Activated CD8-positive, alpha-beta T cell treated with anti-CD3 and anti-CD28 coated beads, Interleukin-2, amount 10 ng/mL, durations not matched to agents 7 days and 5 days (primary cell): ENCODE measurements around the gene NKAIN2. TPM values are rescaled to one million over a fixed set of nuclear protein-coding genes. Genes with fewer than 3 reads are reported as not detected.
"Not testable (repeated sequence)": the region's sequence is repeated elsewhere in the genome, so short reads cannot be mapped to it uniquely, and the experiment has no call there.

Experiments used
- ATAC-seq: fragments of 150-1000 bp; cut with Tn5 transposase; one replicate; pipeline ENCODE4 v1.10.0; 2021; ENCODE audit warnings: moderate library complexity
- CTCF ChIA-PET: fragments of 350-600 bp; sonication (Branson Sonifier 250); formaldehyde crosslinking; loops from one replicate; lab custom pipeline; 2021; ENCODE audit warnings: antibody characterized with exemption; lab: Charles Lee
- POLR2A ChIA-PET: fragments of 350-600 bp; sonication (Branson Sonifier 250); formaldehyde crosslinking; loops from one replicate; lab custom pipeline; 2021; ENCODE audit warnings: antibody characterized with exemption; lab: Charles Lee
- DNase-seq: peaks from one replicate; pipeline ENCODE4 v3.0.0-alpha.2; 2020
- H3K27ac Mint-ChIP-seq: one replicate; pipeline ENCODE4 v1.8.0; 2021; ENCODE audit warnings: mild to moderate bottlenecking, mixed read lengths
- H3K27me3 Mint-ChIP-seq: one replicate; pipeline ENCODE4 v1.8.0; 2021; ENCODE audit warnings: low read depth, mixed read lengths
- H3K36me3 Mint-ChIP-seq: one replicate; pipeline ENCODE4 v1.8.0; 2021; ENCODE audit warnings: low read depth, mixed read lengths
- H3K4me1 Mint-ChIP-seq: one replicate; pipeline ENCODE4 v1.8.0; 2021; ENCODE audit warnings: low read depth, mixed read lengths
- H3K4me3 Mint-ChIP-seq: one replicate; pipeline ENCODE4 v1.8.0; 2021; ENCODE audit warnings: mild to moderate bottlenecking, mixed read lengths
- H3K9me3 Mint-ChIP-seq: one replicate; pipeline ENCODE4 v1.8.0; 2022; ENCODE audit warnings: mixed read lengths; ENCODE audit not compliant: insufficient read depth
- total RNA-seq, 2 experiments: library from RNA; stranded (reverse); gene quantifications; one replicate each; pipeline ENCODE4 v1.2.3, GENCODE V29; 2021

Gene NKAIN2
- total RNA-seq, 2 experiments from 2014 or later: not detected

DNA sequence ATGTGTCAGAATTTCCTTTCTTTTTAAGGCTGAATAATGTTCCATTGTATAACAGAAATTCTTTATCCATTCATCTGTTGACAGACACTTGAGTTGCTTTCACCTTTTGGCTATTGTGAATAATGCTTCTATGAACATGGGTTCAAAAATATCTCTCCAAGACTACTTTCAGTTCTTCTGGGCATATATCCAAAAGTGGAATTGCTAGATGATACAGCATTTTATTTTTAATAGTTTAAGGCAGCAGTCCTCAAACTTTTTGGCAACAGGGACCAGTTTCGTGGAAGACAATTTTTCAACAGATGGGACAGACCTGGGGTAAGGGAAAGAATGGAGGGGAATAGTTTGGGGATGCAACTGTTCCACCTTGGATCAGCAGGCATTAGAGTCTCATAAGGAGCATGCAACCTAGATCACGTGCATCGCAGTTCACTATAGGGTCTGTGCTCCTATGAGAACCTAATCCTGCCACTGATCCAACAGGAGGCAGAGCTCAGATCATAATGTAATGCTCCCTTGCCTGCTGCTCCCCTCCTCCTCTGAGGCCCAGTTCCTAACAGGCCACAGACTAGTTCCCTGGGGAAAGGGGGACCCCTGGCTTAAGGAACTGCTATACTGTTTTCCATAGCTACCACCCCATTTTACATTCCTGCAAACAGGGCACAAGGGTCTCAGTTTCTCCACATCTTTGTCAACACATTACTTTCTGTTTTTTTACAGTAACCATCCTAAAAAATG, 918.6 kb downstream of the NKAIN2 start:
- H3K9me3 Mint-ChIP-seq: peaks cover 4% of the 10 kb centered on the region

DNA sequence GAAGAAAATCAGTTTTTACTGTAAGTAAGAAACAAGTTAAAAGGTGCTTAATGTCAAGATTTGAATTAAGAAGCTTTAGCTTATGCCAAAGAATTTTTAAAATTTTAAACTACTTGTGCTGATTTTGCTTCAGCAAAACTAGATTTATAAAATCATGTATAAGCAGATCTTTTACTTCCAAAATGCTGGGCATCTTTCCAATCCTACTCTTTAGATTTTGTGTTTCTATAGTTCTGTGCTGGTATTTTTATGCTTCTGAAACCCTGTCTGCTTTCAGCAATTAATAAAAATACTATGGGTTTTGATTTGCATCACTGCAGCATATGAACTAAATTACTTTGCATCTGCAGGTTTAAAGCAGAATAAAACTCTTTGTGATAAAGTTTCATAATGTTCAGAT, 920.0 kb downstream of the NKAIN2 start:
- Mint-ChIP-seq H3K9me3 (peaks cover 4% of the 10 kb centered on the region), H3K27ac (no peak overlapping the region), H3K36me3 (no peaks in the 10 kb centered on the region), H3K27me3 (no peaks in the 10 kb centered on the region), H3K4me3 (no peak overlapping the region), H3K4me1 (no peaks in the 10 kb centered on the region)
- ATAC-seq: no peak
- POLR2A ChIA-PET: no interaction called here
- DNase-seq: no peak
- CTCF ChIA-PET: no interaction called here

More for the DNA sequence above, 918.6 kb downstream of the NKAIN2 start:
- Mint-ChIP-seq H3K27ac (no peak overlapping the region), H3K27me3 (no peaks in the 10 kb centered on the region), H3K4me3 (no peak overlapping the region), H3K4me1 (no peaks in the 10 kb centered on the region), H3K36me3 (no peaks in the 10 kb centered on the region)
- DNase-seq: no peak
- ChIA-PET POLR2A (no interaction called here), CTCF (no interaction called here)
- no peak for ATAC-seq

DNA sequence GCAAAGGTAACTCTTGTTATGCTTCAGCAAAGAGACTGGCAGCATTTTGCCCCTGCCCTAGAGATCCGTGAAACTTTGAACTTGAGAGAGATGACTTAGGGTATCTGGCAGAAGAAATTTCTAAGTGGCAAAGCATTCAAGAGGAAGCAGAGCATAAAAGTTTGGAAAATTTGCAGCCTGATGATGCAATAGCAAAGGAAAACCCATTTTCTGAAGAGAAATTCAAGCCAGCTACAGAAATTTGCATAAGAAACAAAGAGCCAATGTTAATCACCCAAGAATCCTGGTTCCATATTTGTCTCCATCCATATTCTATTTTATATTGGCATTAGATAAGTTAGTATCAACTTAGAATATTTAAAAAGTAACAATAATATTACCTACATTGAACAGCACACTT, 934.1 kb downstream of the NKAIN2 start:
- H3K27ac Mint-ChIP-seq, H3K4me3 Mint-ChIP-seq, DNase-seq, POLR2A ChIA-PET, H3K27me3 Mint-ChIP-seq, H3K4me1 Mint-ChIP-seq, H3K36me3 Mint-ChIP-seq, CTCF ChIA-PET, H3K9me3 Mint-ChIP-seq, ATAC-seq: not testable (repeated sequence)

DNA sequence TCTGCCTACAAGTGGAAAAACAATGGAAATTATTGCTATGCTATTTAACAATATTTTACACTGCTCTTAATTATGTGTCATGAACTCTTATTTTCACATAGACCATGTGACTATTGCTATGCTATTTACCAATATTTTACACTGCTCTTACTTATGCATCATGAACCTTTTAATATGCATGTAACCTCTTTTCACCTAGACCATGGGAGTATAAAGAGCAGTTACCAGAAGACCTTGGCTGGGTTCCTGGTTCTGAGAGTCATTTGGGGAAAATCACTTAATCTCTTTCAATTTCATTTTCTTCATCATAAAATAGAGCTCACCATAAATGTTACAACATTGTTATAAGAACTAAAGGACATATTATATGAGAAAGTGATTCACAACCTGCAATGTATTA, 934.8 kb downstream of the NKAIN2 start:
- Mint-ChIP-seq H3K4me3 (no peak overlapping the region), H3K9me3 (no peaks in the 10 kb centered on the region), H3K36me3 (no peaks in the 10 kb centered on the region), H3K27me3 (no peaks in the 10 kb centered on the region), H3K27ac (no peak overlapping the region), H3K4me1 (no peaks in the 10 kb centered on the region)
- DNase-seq (no peak), ATAC-seq (no peak)
- CTCF ChIA-PET: no interaction called here
- POLR2A ChIA-PET: no interaction called here

DNA sequence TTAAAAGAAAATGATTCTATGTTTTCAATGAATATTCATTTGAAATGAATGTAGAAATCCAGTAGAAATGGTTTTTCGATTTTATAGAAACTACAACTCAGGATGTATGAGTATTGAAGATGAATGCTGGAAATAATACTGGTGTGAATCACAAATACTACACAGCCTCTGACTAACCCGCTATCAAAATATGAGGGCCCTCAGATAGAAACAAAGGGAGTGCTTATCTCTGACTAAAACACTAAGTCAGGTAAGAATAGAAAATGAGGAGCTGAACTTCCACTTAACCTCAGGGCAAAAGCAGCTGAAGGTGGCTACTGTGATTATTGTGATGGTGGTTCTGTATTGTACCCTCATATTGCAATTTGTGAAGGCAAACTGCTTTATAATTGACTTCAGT, 937.7 kb downstream of the NKAIN2 start:
- ATAC-seq: no peak
- no peak for DNase-seq
- no peaks in the 10 kb centered on the region for H3K27me3 Mint-ChIP-seq
- no peaks in the 10 kb centered on the region for H3K4me1 Mint-ChIP-seq
- H3K36me3 Mint-ChIP-seq: no peaks in the 10 kb centered on the region
- ChIA-PET CTCF (no interaction called here), POLR2A (no interaction called here)
- H3K27ac Mint-ChIP-seq: no peak overlapping the region
- H3K9me3 Mint-ChIP-seq: no peaks in the 10 kb centered on the region
- no peak overlapping the region for H3K4me3 Mint-ChIP-seq

DNA sequence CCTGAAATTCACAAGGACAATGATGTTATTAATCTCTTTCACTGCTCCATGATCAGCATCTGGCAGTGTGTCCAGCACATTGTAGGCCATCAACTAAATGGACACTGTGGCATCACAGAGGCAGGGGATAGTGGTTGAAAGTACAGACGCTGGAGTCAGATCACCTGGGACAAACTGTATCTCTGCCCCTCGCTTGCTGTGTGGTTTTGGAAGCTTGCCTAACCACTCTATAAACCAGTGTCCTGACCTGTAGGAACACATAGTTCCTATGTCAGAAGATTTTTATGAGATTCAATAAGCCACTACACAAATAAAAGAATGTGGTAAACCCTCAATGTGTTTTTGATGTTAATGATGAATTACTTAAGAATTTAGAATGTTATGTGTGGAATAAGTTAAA, 939.3 kb downstream of the NKAIN2 start:
- H3K27me3 Mint-ChIP-seq: no peaks in the 10 kb centered on the region
- no peaks in the 10 kb centered on the region for H3K36me3 Mint-ChIP-seq
- H3K4me3 Mint-ChIP-seq: no peak overlapping the region
- no peaks in the 10 kb centered on the region for H3K4me1 Mint-ChIP-seq
- ATAC-seq (no peak), DNase-seq (no peak)
- ChIA-PET POLR2A (no interaction called here), CTCF (no interaction called here)
- H3K9me3 Mint-ChIP-seq: no peaks in the 10 kb centered on the region
- no peak overlapping the region for H3K27ac Mint-ChIP-seq

DNA sequence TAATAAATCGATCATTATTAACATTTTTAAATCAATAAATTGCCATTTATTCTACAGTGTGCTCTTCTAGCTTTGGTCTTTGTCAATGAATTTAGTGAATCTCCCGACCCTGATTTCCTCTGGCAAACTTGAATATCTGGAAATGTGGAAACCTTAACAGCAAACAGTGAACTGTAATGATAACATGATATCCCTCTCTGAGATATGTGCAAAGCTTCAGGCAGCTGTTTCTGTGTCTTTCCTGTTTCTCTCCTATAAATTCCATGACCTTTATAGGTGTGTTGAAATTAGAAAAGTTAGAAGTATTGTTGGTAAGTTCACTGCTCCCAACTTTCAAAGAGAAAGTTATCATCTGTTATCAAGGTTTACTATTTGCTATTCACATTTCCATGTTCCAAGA, 939.8 kb downstream of the NKAIN2 start:
- CTCF ChIA-PET: no interaction called here
- Mint-ChIP-seq H3K9me3 (no peaks in the 10 kb centered on the region), H3K27ac (no peak overlapping the region), H3K4me1 (no peaks in the 10 kb centered on the region), H3K27me3 (no peaks in the 10 kb centered on the region), H3K4me3 (no peak overlapping the region), H3K36me3 (no peaks in the 10 kb centered on the region)
- POLR2A ChIA-PET: no interaction called here
- DNase-seq: no peak
- ATAC-seq: no peak

DNA sequence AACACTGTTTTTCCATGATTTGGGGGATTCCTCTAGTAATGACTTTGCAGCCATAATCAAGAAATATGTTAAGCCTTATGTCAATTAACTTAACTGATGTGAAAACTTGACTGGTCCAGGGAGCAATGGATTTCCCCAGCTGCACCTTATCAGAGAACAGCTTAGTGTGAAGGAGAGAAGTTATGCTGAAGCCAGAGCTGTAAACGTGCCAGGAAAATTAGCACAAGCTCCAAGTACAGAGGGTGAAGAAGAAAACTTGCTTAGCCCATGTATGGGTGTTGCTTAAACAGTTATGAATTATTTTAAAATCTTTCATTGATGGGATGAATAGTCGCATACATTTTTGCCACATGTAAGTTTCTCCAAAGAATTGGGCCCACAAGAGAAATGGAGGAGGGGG, 943.7 kb downstream of the NKAIN2 start:
- ATAC-seq (no peak), DNase-seq (no peak)
- Mint-ChIP-seq H3K9me3 (no peaks in the 10 kb centered on the region), H3K27me3 (no peaks in the 10 kb centered on the region), H3K4me1 (no peaks in the 10 kb centered on the region), H3K27ac (no peak overlapping the region), H3K36me3 (no peaks in the 10 kb centered on the region), H3K4me3 (no peak overlapping the region)
- POLR2A ChIA-PET: no interaction called here
- CTCF ChIA-PET: no interaction called here

DNA sequence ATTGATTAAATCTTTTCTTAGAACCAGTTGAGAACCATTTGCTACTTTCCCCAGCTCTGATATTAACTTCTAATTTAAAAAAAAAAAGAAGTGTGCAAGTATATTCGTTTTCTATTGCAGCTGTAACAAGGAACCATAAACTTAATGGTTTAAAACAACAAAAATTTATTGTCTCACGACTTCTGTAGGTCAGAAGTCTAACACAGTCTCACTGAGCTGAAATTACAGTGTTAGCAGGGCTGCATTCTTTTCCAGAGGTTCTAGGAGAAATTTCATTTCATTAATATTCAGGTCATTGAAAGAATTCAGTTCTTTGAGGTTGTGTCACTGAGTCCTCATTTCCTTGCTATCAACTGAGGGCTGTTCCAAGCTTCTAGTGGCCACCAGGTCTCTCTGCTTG, 945.1 kb downstream of the NKAIN2 start:
- DNase-seq (no peak), ATAC-seq (no peak)
- H3K4me1 Mint-ChIP-seq: no peaks in the 10 kb centered on the region
- H3K27me3 Mint-ChIP-seq: no peaks in the 10 kb centered on the region
- ChIA-PET POLR2A (no interaction called here), CTCF (no interaction called here)
- no peaks in the 10 kb centered on the region for H3K36me3 Mint-ChIP-seq
- no peaks in the 10 kb centered on the region for H3K9me3 Mint-ChIP-seq
- no peak overlapping the region for H3K27ac Mint-ChIP-seq
- no peak overlapping the region for H3K4me3 Mint-ChIP-seq

DNA sequence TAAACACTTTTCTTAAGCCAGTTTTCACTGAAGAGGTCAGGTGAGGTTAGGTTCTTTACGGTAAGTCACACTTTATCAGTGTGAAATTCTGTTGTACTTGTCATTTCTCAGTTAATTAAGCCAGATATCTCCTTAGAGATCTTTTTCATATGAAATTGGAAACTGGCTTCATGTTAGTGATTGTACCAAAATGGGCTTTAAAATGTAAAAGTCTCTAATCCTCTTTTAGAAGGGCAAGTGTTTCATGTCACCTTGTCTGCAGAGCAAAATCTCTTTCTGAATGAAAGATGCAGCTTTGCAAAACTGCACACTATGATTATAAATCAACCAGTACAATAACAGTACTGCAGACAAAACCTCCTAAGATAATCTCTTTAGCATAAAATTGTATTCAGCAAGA, 949.3 kb downstream of the NKAIN2 start:
- ChIA-PET POLR2A (no interaction called here), CTCF (no interaction called here)
- H3K9me3 Mint-ChIP-seq: no peaks in the 10 kb centered on the region
- H3K4me1 Mint-ChIP-seq: no peaks in the 10 kb centered on the region
- no peak for DNase-seq
- no peak overlapping the region for H3K27ac Mint-ChIP-seq
- no peak for ATAC-seq
- H3K36me3 Mint-ChIP-seq: no peaks in the 10 kb centered on the region
- H3K27me3 Mint-ChIP-seq: no peaks in the 10 kb centered on the region
- no peak overlapping the region for H3K4me3 Mint-ChIP-seq

DNA sequence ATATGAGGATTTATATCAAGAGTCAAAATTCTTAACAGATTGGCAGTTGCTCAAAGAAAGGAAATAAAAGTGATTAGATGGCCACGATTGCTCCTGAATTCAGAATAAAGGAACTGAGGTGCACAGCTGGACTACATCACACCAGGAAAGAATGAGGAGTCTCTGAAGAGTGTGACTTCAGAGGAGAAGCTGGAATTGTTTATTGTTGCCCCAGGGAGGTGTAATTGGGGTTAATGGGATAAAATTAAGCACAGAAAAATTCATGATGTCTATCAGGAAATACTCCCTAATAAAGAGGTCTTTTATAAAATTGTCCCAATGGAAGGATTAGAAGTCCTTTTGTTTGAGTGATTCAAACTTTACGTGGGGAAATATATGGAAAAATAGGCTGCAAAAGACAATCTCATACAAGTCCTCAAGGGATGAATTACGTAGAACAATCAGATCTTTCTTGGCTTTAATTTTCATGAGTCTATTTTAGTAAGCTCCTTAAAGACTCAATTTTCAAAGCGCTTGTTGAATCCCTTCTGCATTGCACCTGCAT, 950.0 kb downstream of the NKAIN2 start:
- no peak for ATAC-seq
- Mint-ChIP-seq H3K9me3 (no peaks in the 10 kb centered on the region), H3K4me3 (no peak overlapping the region), H3K4me1 (no peaks in the 10 kb centered on the region), H3K36me3 (no peaks in the 10 kb centered on the region), H3K27ac (no peak overlapping the region), H3K27me3 (no peaks in the 10 kb centered on the region)
- DNase-seq: no peak
- POLR2A ChIA-PET: no interaction called here
- CTCF ChIA-PET: no interaction called here

DNA sequence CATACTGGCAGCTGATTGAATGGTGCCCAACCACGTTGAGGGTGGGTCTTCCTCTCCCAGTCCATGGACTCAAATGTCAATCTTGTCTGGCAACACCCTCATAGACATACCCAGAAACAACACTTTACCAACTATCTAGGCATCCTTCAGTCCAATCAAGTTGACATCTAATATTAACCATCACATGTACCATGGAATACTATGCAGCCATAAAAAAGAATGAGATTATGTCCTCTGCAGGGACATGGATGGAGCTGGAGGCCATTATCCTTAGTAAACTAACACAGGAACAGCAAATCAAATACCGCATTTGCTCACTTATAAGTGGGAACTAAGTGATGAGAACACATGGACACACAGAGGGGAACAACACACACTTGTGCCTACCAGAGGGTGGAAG, 951.7 kb downstream of the NKAIN2 start:
- H3K9me3 Mint-ChIP-seq: no peaks in the 10 kb centered on the region
- CTCF ChIA-PET: no interaction called here
- H3K4me3 Mint-ChIP-seq: no peak overlapping the region
- no peaks in the 10 kb centered on the region for H3K4me1 Mint-ChIP-seq
- no peaks in the 10 kb centered on the region for H3K27me3 Mint-ChIP-seq
- no peaks in the 10 kb centered on the region for H3K36me3 Mint-ChIP-seq
- H3K27ac Mint-ChIP-seq: no peak overlapping the region
- ATAC-seq: no peak
- POLR2A ChIA-PET: no interaction called here
- DNase-seq: no peak

DNA sequence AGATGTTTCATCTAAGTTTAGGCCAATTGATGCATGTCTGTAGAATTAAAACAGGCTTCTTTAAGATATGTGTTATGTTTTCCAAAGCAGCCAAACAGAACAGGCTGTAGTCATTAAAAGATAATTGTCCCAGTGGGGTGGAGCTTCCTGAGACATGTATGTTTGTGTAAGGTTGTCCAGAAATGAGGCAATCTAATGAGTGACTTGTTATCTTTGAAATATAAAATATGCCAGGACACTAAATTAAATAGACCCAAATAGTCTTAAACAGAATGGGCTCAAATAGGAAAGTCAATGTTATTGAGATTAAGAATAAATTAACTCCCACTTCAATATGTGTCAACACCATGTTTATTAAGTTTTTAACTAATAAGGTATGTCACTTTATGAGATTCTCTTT, 953.9 kb downstream of the NKAIN2 start:
- POLR2A ChIA-PET: no interaction called here

More for the DNA sequence above, 953.9 kb downstream of the NKAIN2 start:
- DNase-seq: no peak
- Mint-ChIP-seq H3K27me3 (no peaks in the 10 kb centered on the region), H3K36me3 (no peaks in the 10 kb centered on the region), H3K9me3 (no peaks in the 10 kb centered on the region), H3K4me3 (no peak overlapping the region), H3K27ac (no peak overlapping the region), H3K4me1 (no peaks in the 10 kb centered on the region)
- no peak for ATAC-seq
- CTCF ChIA-PET: no interaction called here
